Measurements from ENCODE around the gene AARS2.

Gene AARS2

GRCh38 chr6:44275271-44275748 is 37.8 kb downstream of the AARS2 start:
- no peak for FAIRE-seq

- FAIRE-seq: no peak
These were observed 39.5 kb downstream of the AARS2 start for GRCh38 chr6:44273617-44274016.

GRCh38 chr6:44272999-44273566 is 40.1 kb downstream of the AARS2 start:
- no peak for FAIRE-seq

- no peak for FAIRE-seq
These were observed 40.6 kb downstream of the AARS2 start for GRCh38 chr6:44272529-44272928.

- no peak for FAIRE-seq
These were observed 41.2 kb downstream of the AARS2 start for GRCh38 chr6:44271914-44272313.

- FAIRE-seq: no peak
These were observed 41.8 kb downstream of the AARS2 start for GRCh38 chr6:44271406-44271723.

GRCh38 chr6:44270526-44271405 is 42.4 kb downstream of the AARS2 start:
- no peak for FAIRE-seq

GRCh38 chr6:44269921-44270525 is 43.1 kb downstream of the AARS2 start, which contains the start of gene TMEM151B:
Gene TMEM151B, plus strand, starts transcription at chr6:44270450. Its CDS starts 293 bp downstream, at chr6:44270743.
- no peak for FAIRE-seq

GRCh38 chr6:44269178-44269920 is 43.8 kb downstream of the AARS2 start:
- FAIRE-seq: no peak

- no peak for FAIRE-seq
These were observed 45.0 kb downstream of the AARS2 start for GRCh38 chr6:44268095-44268628.

- FAIRE-seq: no peak
These were observed 45.9 kb downstream of the AARS2 start for GRCh38 chr6:44267252-44267651.

GRCh38 chr6:44266347-44266746 is 46.8 kb downstream of the AARS2 start:
- no peak for FAIRE-seq

GRCh38 chr6:44265722-44266233 is 47.4 kb downstream of the AARS2 start:
- no peak for FAIRE-seq

GRCh38 chr6:44265007-44265721 is 48.0 kb downstream of the AARS2 start, which contains the start of gene NFKBIE:
Gene NFKBIE, minus strand, starts transcription at chr6:44265551. Its CDS starts 205 bp downstream, at chr6:44265346.
- FAIRE-seq: no peak

GRCh38 chr6:44264154-44265006 is 48.8 kb downstream of the AARS2 start:
- no peak for FAIRE-seq

- FAIRE-seq: no peak
These were observed 49.6 kb downstream of the AARS2 start for GRCh38 chr6:44263354-44264100.

GRCh38 chr6:44262467-44263353 is 50.4 kb downstream of the AARS2 start:
- FAIRE-seq: no peak

- FAIRE-seq: no peak
These were observed 51.6 kb downstream of the AARS2 start for GRCh38 chr6:44261581-44261980.
